Left ventricle myocardium inferior (tissue), 1 donor: Measurements from ENCODE around the gene RAP1B. TPM values are rescaled to one million over a fixed set of nuclear protein-coding genes. Genes with fewer than 3 reads are reported as not detected.

Experiments
- DNase-seq: peaks from one replicate; pipeline ENCODE4 v3.0.0-alpha.2; 2020
- H3K27ac ChIP-seq: fragments of 200-600 bp; replicated peaks from 2 replicates; pipeline ENCODE4 v1.8.0; 2021
- H3K27me3 ChIP-seq: fragments of 200-600 bp; 2 replicates; pipeline ENCODE4 v1.8.0; 2021; ENCODE audit warnings: low read depth
- H3K36me3 ChIP-seq: fragments of 200-600 bp; 2 replicates; pipeline ENCODE4 v1.8.0; 2021
- H3K4me1 ChIP-seq: fragments of 200-600 bp; 2 replicates; pipeline ENCODE4 v1.8.0; 2021
- H3K4me3 ChIP-seq: fragments of 200-600 bp; 2 replicates; pipeline ENCODE4 v1.8.0; 2021; ENCODE audit warnings: mild to moderate bottlenecking, moderate library complexity
- H3K9me3 ChIP-seq: fragments of 200-600 bp; replicated peaks from 2 replicates; pipeline ENCODE4 v1.8.0; 2021
- CTCF ChIP-seq: fragments of 200-600 bp; IDR thresholded peaks from 2 replicates; pipeline ENCODE4 v1.8.0; 2021; ENCODE audit warnings: antibody characterized with exemption, mild to moderate bottlenecking, borderline replicate concordance
- intact Hi-C: fragments of 100-400 bp; cut with micrococcal nuclease; formaldehyde crosslinking; loops from one replicate; pipeline ENCODE4 v1.11.0; 2022
- total RNA-seq: library from RNA; stranded (reverse); fragmentation: NEBNext Ultra II Directional; extraction: Animal tissue kit (Norgen Biotek cat#: 25700); gene quantifications from one replicate; pipeline ENCODE4 v1.2.1, GENCODE V29; 2021
- donor health status: DM: no; HTN: yes; CAD: no; lungs with severe emphysema.

RAP1B gene
- total RNA-seq, 1 donor from 2014 or later = 41.5 TPM

GRCh38 chr12:68665016-68665569 is 54.4 kb downstream of the RAP1B start:
- DNase-seq = no peak
- H3K4me3 ChIP-seq = no peak overlapping the region
- intact Hi-C loops = loop anchor here (10.0 kb wide), 1 partner anchor 300 kb away; no protein-coding TSS in a partner anchor
- no peaks in the 10 kb centered on the region for H3K9me3 ChIP-seq
- peaks cover 17% of the 10 kb centered on the region for H3K4me1 ChIP-seq
- H3K27ac ChIP-seq = peak overlapping the region; percentile 24
- peaks cover 14% of the 10 kb centered on the region for H3K36me3 ChIP-seq
- peak; percentile 38 for TF ChIP-seq CTCF
- H3K27me3 ChIP-seq = no peaks in the 10 kb centered on the region

GRCh38 chr12:68667291-68667690 is 56.6 kb downstream of the RAP1B start:
- peaks cover 17% of the 10 kb centered on the region for H3K4me1 ChIP-seq
- no peak overlapping the region for H3K27ac ChIP-seq
- H3K9me3 ChIP-seq = no peaks in the 10 kb centered on the region
- no peak for TF ChIP-seq CTCF
- no peak overlapping the region for H3K4me3 ChIP-seq
- DNase-seq = no peak
- no peaks in the 10 kb centered on the region for H3K27me3 ChIP-seq
- intact Hi-C loops = loop anchor here (10.0 kb wide), 1 partner anchor 302 kb away; no protein-coding TSS in a partner anchor
- H3K36me3 ChIP-seq = no peaks in the 10 kb centered on the region

- intact Hi-C loops = loop anchor here (10.0 kb wide), 1 partner anchor 303 kb away; no protein-coding TSS in a partner anchor
- DNase-seq = no peak
- Histone ChIP-seq H3K9me3 (no peaks in the 10 kb centered on the region), H3K4me1 (peaks cover 17% of the 10 kb centered on the region), H3K27me3 (no peaks in the 10 kb centered on the region), H3K4me3 (no peak overlapping the region), H3K27ac (no peak overlapping the region), H3K36me3 (no peaks in the 10 kb centered on the region)
- TF ChIP-seq CTCF = no peak
These were observed 57.2 kb downstream of the RAP1B start for GRCh38 chr12:68667896-68668295.

GRCh38 chr12:68671179-68671578 is 60.5 kb downstream of the RAP1B start:
- no peak overlapping the region for H3K27ac ChIP-seq
- H3K9me3 ChIP-seq = no peaks in the 10 kb centered on the region
- peaks cover 5% of the 10 kb centered on the region for H3K4me1 ChIP-seq
- no peak for DNase-seq
- no peak for TF ChIP-seq CTCF
- H3K36me3 ChIP-seq = no peaks in the 10 kb centered on the region
- intact Hi-C loops = no loop called here
- H3K4me3 ChIP-seq = no peak overlapping the region
- H3K27me3 ChIP-seq = no peaks in the 10 kb centered on the region

- no peak overlapping the region for H3K27ac ChIP-seq
- TF ChIP-seq CTCF = no peak
- intact Hi-C loops = no loop called here
- DNase-seq = no peak
- H3K4me1 ChIP-seq = no peaks in the 10 kb centered on the region
- H3K36me3 ChIP-seq = no peaks in the 10 kb centered on the region
- no peak overlapping the region for H3K4me3 ChIP-seq
- no peaks in the 10 kb centered on the region for H3K9me3 ChIP-seq
- no peaks in the 10 kb centered on the region for H3K27me3 ChIP-seq
These were observed 63.1 kb downstream of the RAP1B start for GRCh38 chr12:68673788-68674187.
